Activated gamma-delta T cell treated with anti-CD3 and anti-CD28 coated beads, Interleukin-2, amount 50 U/mL, for 16 hours (primary cell): ENCODE data around the gene MPHOSPH6.
"Not testable (repeated sequence)": the region's sequence is repeated elsewhere in the genome, so short reads cannot be mapped to it uniquely, and the experiment has no call there.

Source experiments
- DNase-seq: peaks from one replicate; pipeline ENCODE4 v3.0.0-alpha.2; 2020; ENCODE audit warnings: low read depth

MPHOSPH6 gene

GRCh38 chr16:82169861-82170845 is at the start of gene MPHOSPH6:
MPHOSPH6 (minus strand) TSS chr16:82170224; CDS start chr16:82170175, 49 bp downstream.
- peak; percentile 86 for DNase-seq

GRCh38 chr16:82219298-82219697 is 49.3 kb upstream of the MPHOSPH6 start:
- no peak for DNase-seq

- not testable (repeated sequence) for DNase-seq
Measured at GRCh38 chr16:82209314-82209713, 39.3 kb upstream of the MPHOSPH6 start.

- no peak for DNase-seq
Measured at GRCh38 chr16:82203198-82203597, 33.2 kb upstream of the MPHOSPH6 start.

- DNase-seq: no peak
Measured at GRCh38 chr16:82201926-82202325, 31.9 kb upstream of the MPHOSPH6 start.

- no peak for DNase-seq
Measured at GRCh38 chr16:82201351-82201750, 31.3 kb upstream of the MPHOSPH6 start.

GRCh38 chr16:82199209-82199608 is 29.2 kb upstream of the MPHOSPH6 start:
- no peak for DNase-seq

- DNase-seq: no peak
Measured at GRCh38 chr16:82197540-82198240, 27.7 kb upstream of the MPHOSPH6 start.

GRCh38 chr16:82195917-82196494 is 26.0 kb upstream of the MPHOSPH6 start:
- DNase-seq: no peak

- no peak for DNase-seq
Measured at GRCh38 chr16:82194086-82194485, 24.1 kb upstream of the MPHOSPH6 start.

- DNase-seq: no peak
Measured at GRCh38 chr16:82192665-82193064, 22.6 kb upstream of the MPHOSPH6 start.

GRCh38 chr16:82190386-82190785 is 20.4 kb upstream of the MPHOSPH6 start:
- DNase-seq: no peak

GRCh38 chr16:82187829-82188228 is 17.8 kb upstream of the MPHOSPH6 start:
- DNase-seq: no peak

GRCh38 chr16:82185012-82185411 is 15.0 kb upstream of the MPHOSPH6 start:
- no peak for DNase-seq

GRCh38 chr16:82184213-82184612 is 14.2 kb upstream of the MPHOSPH6 start:
- DNase-seq: no peak

GRCh38 chr16:82183004-82183397 is 13.0 kb upstream of the MPHOSPH6 start:
- DNase-seq: no peak

- no peak for DNase-seq
Measured at GRCh38 chr16:82182266-82183003, 12.4 kb upstream of the MPHOSPH6 start.

GRCh38 chr16:82181461-82182185 is 11.6 kb upstream of the MPHOSPH6 start:
- DNase-seq: no peak

- no peak for DNase-seq
Measured at GRCh38 chr16:82178352-82178751, 8.3 kb upstream of the MPHOSPH6 start.

GRCh38 chr16:82177555-82177954 is 7.5 kb upstream of the MPHOSPH6 start:
- DNase-seq: no peak

GRCh38 chr16:82176204-82176603 is 6.2 kb upstream of the MPHOSPH6 start:
- no peak for DNase-seq
